OCI-LY7 (cell line): ENCODE measurements around the gene EPX. TPM values are rescaled to one million over a fixed set of nuclear protein-coding genes. Genes with fewer than 3 reads are reported as not detected.

Experiments used
- BruUV-seq: library from RNA; stranded (reverse); fragments of 400-500 nt; replicated peaks from 2 replicates; lab custom pipeline; 2021; lab: Mats Ljungman, UMichigan
- CTCF ChIA-PET: fragments of 300-600 bp; sonication (Branson Sonifier 250); formaldehyde crosslinking; loops from one replicate; lab custom pipeline; 2022; ENCODE audit warnings: antibody characterized with exemption; ENCODE audit not compliant: unreplicated experiment; lab: Charles Lee
- POLR2A ChIA-PET: fragments of 300-600 bp; sonication (Branson Sonifier 250); formaldehyde crosslinking; loops from one replicate; lab custom pipeline; 2022; ENCODE audit warnings: antibody characterized with exemption; lab: Charles Lee
- DNase-seq: peaks from one replicate; pipeline ENCODE4 v3.0.0-alpha.2; 2015; ENCODE audit warnings: low spot score
- H2AFZ ChIP-seq: fragments of 200-600 bp; sonication (generic), shearing (Covaris generic); 2 replicates; pipeline ENCODE4 v1.6.1; 2014; ENCODE audit warnings: mild to moderate bottlenecking, antibody characterized with exemption, low read length, moderate library complexity
- H3K27ac ChIP-seq: fragments of 200-600 bp; sonication (generic); 2 replicates; pipeline ENCODE4 v1.5.1; 2014; ENCODE audit warnings: mixed run types, low read depth, mild to moderate bottlenecking, moderate library complexity, low read length, inconsistent platforms; ENCODE audit not compliant: poor library complexity, severe bottlenecking
- H3K36me3 ChIP-seq: fragments of 200-600 bp; sonication (generic); 2 replicates; pipeline ENCODE4 v1.6.1; 2014; ENCODE audit warnings: mild to moderate bottlenecking, antibody characterized with exemption, low read length, moderate library complexity, mixed read lengths; ENCODE audit not compliant: insufficient read depth
- H3K4me1 ChIP-seq: fragments of 200-600 bp; sonication (generic); 2 replicates; pipeline ENCODE4 v1.5.1; 2014; ENCODE audit warnings: mild to moderate bottlenecking, low read length; ENCODE audit not compliant: insufficient read depth, poor library complexity, severe bottlenecking
- H3K4me2 ChIP-seq: fragments of 200-600 bp; sonication (generic); 2 replicates; pipeline ENCODE4 v1.6.1; 2014; ENCODE audit warnings: mild to moderate bottlenecking, low read length
- H3K4me3 ChIP-seq: fragments of 200-600 bp; sonication (generic); 2 replicates; pipeline ENCODE4 v1.5.1; 2014; ENCODE audit warnings: mild to moderate bottlenecking, low read depth, low read length; ENCODE audit not compliant: poor library complexity, severe bottlenecking
- H3K79me2 ChIP-seq: fragments of 200-600 bp; sonication (generic); 2 replicates; pipeline ENCODE4 v1.6.1; 2016; ENCODE audit warnings: low read depth, mild to moderate bottlenecking, low read length, moderate library complexity, mixed read lengths; ENCODE audit not compliant: insufficient read depth
- H3K9me2 ChIP-seq: fragments of 200-600 bp; sonication (generic); 2 replicates; pipeline ENCODE4 v1.6.1; 2016; ENCODE audit warnings: mild to moderate bottlenecking, low read length, mixed read lengths; ENCODE audit not compliant: insufficient read depth
- H3K9me3 ChIP-seq: fragments of 200-600 bp; sonication (generic); 2 replicates; pipeline ENCODE4 v1.6.1; 2014; ENCODE audit warnings: mild to moderate bottlenecking, mixed run types, low read length, mixed read lengths
- H4K20me1 ChIP-seq: fragments of 200-600 bp; sonication (generic); 2 replicates; pipeline ENCODE4 v1.6.1; 2014; ENCODE audit warnings: mild to moderate bottlenecking, antibody characterized with exemption, low read length, moderate library complexity, mixed read lengths; ENCODE audit not compliant: insufficient read depth
- EZH2phosphoT487 ChIP-seq: fragments of 200-600 bp; sonication (generic); IDR thresholded peaks from 2 replicates; pipeline ENCODE4 v1.6.1; 2018; ENCODE audit warnings: low read depth, borderline replicate concordance, mild to moderate bottlenecking, mixed run types, antibody characterized with exemption, low read length, moderate library complexity, mixed read lengths
- intact Hi-C: fragments of 100-400 bp; cut with micrococcal nuclease; formaldehyde crosslinking; loops from one replicate; pipeline ENCODE4 v1.10.0; 2022; ENCODE audit not compliant: unreplicated experiment
- total RNA-seq, 2 experiments: library from RNA; depleted of rRNA in 1 of 2; stranded (reverse); fragments of >200 nt in 1 of 2; shearing (Covaris generic) in 1 of 2; gene quantifications; 2 replicates each; pipeline ENCODE4 v1.2.3, GENCODE V29; 2014 to 2022
- TF ChIP-seq, protein P1 (sequence below): fragments of 200-600 bp; sonication (generic); conservative IDR thresholded peaks from 2 replicates; pipeline ENCODE4 v1.5.1; 2014; ENCODE audit warnings: mild to moderate bottlenecking, antibody characterized with exemption, low read length, moderate library complexity, mixed read lengths

Gene EPX
- total RNA-seq, 2 experiments from 2014 or later = not detected

DNA sequence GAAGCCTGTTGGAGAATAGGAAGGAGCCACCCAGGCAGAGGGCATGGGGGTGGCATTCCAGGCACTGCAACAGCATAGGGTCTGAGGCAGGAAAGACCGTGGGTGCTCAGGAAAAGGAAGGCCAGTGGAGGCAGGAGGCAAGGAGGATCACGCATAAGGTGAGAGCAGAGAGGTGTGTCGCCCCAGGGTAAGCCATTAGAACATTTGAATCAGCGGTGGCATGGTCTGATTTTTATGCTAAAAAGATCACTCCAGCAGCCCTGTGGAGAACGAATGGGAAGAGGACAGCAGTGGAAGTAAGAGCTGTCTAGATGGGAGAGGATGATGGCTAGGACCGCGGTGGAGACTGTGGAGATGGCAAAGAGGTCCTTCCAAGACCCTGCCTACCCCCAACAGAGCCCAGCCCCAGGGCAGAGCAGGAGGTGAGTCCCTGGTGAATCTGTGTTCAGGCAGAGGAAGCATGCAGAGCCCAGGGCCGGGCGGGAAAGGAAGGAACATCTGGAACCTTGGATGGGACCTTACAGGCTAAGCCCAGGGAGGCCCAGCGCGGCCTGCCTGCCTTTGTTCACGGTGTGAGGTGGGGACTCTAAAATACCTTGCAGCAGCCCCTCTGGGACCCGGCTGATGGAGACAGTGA is 53.7 kb downstream of the EPX start:
- intact Hi-C loops = no loop called here
- no peak for TF ChIP-seq EZH2phosphoT487
- TF ChIP-seq, protein P1, sequence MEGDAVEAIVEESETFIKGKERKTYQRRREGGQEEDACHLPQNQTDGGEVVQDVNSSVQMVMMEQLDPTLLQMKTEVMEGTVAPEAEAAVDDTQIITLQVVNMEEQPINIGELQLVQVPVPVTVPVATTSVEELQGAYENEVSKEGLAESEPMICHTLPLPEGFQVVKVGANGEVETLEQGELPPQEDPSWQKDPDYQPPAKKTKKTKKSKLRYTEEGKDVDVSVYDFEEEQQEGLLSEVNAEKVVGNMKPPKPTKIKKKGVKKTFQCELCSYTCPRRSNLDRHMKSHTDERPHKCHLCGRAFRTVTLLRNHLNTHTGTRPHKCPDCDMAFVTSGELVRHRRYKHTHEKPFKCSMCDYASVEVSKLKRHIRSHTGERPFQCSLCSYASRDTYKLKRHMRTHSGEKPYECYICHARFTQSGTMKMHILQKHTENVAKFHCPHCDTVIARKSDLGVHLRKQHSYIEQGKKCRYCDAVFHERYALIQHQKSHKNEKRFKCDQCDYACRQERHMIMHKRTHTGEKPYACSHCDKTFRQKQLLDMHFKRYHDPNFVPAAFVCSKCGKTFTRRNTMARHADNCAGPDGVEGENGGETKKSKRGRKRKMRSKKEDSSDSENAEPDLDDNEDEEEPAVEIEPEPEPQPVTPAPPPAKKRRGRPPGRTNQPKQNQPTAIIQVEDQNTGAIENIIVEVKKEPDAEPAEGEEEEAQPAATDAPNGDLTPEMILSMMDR = no peak
- Histone ChIP-seq H4K20me1 (no peaks in the 10 kb centered on the region), H2AFZ (no peak overlapping the region), H3K4me2 (no peak overlapping the region), H3K36me3 (no peaks in the 10 kb centered on the region), H3K9me3 (no peaks in the 10 kb centered on the region), H3K9me2 (no peaks in the 10 kb centered on the region), H3K27ac (no peak overlapping the region), H3K79me2 (no peaks in the 10 kb centered on the region), H3K4me1 (no peaks in the 10 kb centered on the region), H3K4me3 (no peak overlapping the region)
- BruUV-seq = no TSS peak
- no peak for DNase-seq
- ChIA-PET CTCF (no interaction called here), POLR2A (no interaction called here)

DNA sequence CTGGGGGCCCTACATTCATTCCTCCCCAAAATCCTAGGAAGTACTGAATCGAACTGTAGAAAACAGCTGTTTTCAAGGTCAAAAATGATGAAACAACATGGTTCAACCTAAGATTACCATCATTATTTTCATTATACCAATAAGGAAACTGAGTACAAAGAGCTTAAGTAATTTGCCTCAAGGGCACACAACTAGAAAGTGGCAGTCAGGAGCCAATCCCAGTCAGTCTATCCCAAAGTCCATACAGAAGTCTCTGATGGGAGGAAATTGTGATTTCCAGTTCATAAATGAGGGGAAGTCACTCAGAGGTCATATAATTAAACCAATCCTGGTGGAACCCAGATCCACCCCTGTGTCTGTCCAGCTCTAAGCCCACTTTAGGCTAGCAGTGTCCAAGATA is 54.3 kb downstream of the EPX start:
- intact Hi-C loops = no loop called here
- no TSS peak for BruUV-seq
- CTCF ChIA-PET = no interaction called here

More for the DNA sequence above, 54.3 kb downstream of the EPX start:
- no peak overlapping the region for H3K27ac ChIP-seq
- POLR2A ChIA-PET = interaction anchor here (0.7 kb wide), 1 partner anchor 214 kb away, joined by 3 read pairs; no protein-coding TSS in a partner anchor
- no peak for TF ChIP-seq EZH2phosphoT487
- TF ChIP-seq, protein P1 = no peak
- H4K20me1 ChIP-seq = no peaks in the 10 kb centered on the region
- no peaks in the 10 kb centered on the region for H3K4me1 ChIP-seq
- no peak for DNase-seq
- H3K9me3 ChIP-seq = no peaks in the 10 kb centered on the region
- H2AFZ ChIP-seq = no peak overlapping the region
- no peaks in the 10 kb centered on the region for H3K79me2 ChIP-seq
- no peaks in the 10 kb centered on the region for H3K36me3 ChIP-seq
- no peaks in the 10 kb centered on the region for H3K9me2 ChIP-seq
- H3K4me3 ChIP-seq = no peak overlapping the region
- H3K4me2 ChIP-seq = no peak overlapping the region
